Left lung (tissue), 10 donors: Measurements from ENCODE around the gene MT1E. TPM values are rescaled to one million over a fixed set of nuclear protein-coding genes. Genes with fewer than 3 reads are reported as not detected.

Experiments
- ATAC-seq: fragments of 200-7000 bp; cut with Tn5 transposase; one replicate; pipeline ENCODE4 v1.9.1; 2020; ENCODE audit warnings: moderate library complexity
- DNase-seq, 4 donors: peaks; one replicate each; pipeline ENCODE4 v3.0.0-alpha.2; 2013 to 2020
- H3K27ac ChIP-seq, 2 donors: fragments of 200-600 bp; sonication (generic) in 1 of 2; one replicate each; pipeline versions ENCODE4 v1.5.0 to v1.8.0; 2020 to 2021
- H3K27me3 ChIP-seq, 2 donors: fragments of 200-600 bp; sonication (generic) in 1 of 2; one replicate each; pipeline versions ENCODE4 v1.5.0 to v1.8.0; 2020 to 2021
- H3K36me3 ChIP-seq, 2 donors: fragments of 200-600 bp; sonication (generic) in 1 of 2; one replicate each; pipeline versions ENCODE4 v1.5.0 to v1.8.0; 2020 to 2021
- H3K4me1 ChIP-seq, 2 donors: fragments of 200-600 bp; one replicate each; pipeline ENCODE4 v1.8.0; 2021
- H3K4me3 ChIP-seq, 2 donors: fragments of 200-600 bp; sonication (generic) in 1 of 2; one replicate each; pipeline versions ENCODE4 v1.5.0 to v1.8.0; 2020 to 2021; ENCODE audit warnings: mild to moderate bottlenecking in 1 of 2
- H3K9me3 ChIP-seq, 2 donors: fragments of 200-600 bp; sonication (generic) in 1 of 2; one replicate each; pipeline versions ENCODE4 v1.5.0 to v1.8.0; 2020 to 2021
- intact Hi-C, 2 donors: fragments of 100-400 bp; cut with DNase I; formaldehyde crosslinking; loops; one replicate each; pipeline versions ENCODE4 v1.11.2 to v1.14.2; 2022
- polyA plus RNA-seq, 6 donors: library from polyadenylated mRNA; unstranded; fragments of 120-200 nt; gene quantifications; one replicate each; pipeline ENCODE4 v1.2.1, GENCODE V29; 2013; ENCODE audit not compliant: insufficient read length in 6 of 6
- total RNA-seq, 2 donors: library from RNA; stranded (reverse); fragmentation: NEBNext Ultra II Directional; extraction: Animal tissue kit (Norgen Biotek cat#: 25700); gene quantifications; one replicate each; pipeline ENCODE4 v1.2.1, GENCODE V29; 2021
- TF ChIP-seq, protein P1 (sequence below), 2 donors: fragments of 200-600 bp; sonication (generic) in 1 of 2; IDR thresholded peaks; one replicate each; pipeline versions ENCODE4 v1.5.0 to v1.8.0; 2021; ENCODE audit warnings: antibody characterized with exemption in 2 of 2
- donor health status: DM: no; HTN: yes; CAD: no.
- donor health status: DM: no; HTN: no; CAD: no.

MT1E gene
- total and polyA plus RNA-seq, 8 donors: 9.0 to 262 (median 12.7) TPM

- no peak overlapping the region for H3K4me3 ChIP-seq
Observed at GRCh38 chr16:56600398-56600999, 25.1 kb upstream of the MT1E start.

DNA sequence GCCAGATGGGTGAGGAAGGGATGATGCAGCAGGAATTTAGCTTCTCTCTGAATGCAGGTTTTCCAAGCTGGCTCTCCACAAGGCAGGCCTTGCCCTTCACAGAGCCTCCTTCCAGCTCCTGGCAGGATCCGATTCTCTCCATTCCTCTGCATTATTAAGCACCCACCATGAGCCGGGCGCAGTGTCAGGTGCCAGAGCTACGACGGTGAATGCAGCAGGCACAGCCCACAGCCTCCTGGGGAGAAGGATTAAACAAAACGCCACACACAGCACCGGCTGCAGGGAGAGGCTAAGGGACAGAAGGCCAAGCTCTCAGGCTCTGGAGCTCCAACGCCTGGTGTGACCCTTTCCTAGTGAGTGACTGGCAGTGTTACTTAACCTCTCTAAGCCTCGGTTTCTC lies 24.3 kb upstream of the MT1E start:
- Histone ChIP-seq H3K27me3 (no peaks in the 10 kb centered on the region), H3K4me1 (peaks cover 6 to 14% of the 10 kb centered on the region in 2 donors), H3K36me3 (no peaks in the 10 kb centered on the region), H3K27ac (no peak overlapping the region), H3K9me3 (no peaks in the 10 kb centered on the region), H3K4me3 (no peak overlapping the region)
- no peak for DNase-seq
- no peak for ATAC-seq
- TF ChIP-seq, protein P1, sequence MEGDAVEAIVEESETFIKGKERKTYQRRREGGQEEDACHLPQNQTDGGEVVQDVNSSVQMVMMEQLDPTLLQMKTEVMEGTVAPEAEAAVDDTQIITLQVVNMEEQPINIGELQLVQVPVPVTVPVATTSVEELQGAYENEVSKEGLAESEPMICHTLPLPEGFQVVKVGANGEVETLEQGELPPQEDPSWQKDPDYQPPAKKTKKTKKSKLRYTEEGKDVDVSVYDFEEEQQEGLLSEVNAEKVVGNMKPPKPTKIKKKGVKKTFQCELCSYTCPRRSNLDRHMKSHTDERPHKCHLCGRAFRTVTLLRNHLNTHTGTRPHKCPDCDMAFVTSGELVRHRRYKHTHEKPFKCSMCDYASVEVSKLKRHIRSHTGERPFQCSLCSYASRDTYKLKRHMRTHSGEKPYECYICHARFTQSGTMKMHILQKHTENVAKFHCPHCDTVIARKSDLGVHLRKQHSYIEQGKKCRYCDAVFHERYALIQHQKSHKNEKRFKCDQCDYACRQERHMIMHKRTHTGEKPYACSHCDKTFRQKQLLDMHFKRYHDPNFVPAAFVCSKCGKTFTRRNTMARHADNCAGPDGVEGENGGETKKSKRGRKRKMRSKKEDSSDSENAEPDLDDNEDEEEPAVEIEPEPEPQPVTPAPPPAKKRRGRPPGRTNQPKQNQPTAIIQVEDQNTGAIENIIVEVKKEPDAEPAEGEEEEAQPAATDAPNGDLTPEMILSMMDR (IDR thresholded peaks at IDR 0.05): no peak
- intact Hi-C loops: no loop called here

More at GRCh38 chr16:56600398-56600999, 25.1 kb upstream of the MT1E start:
- H3K4me1 ChIP-seq: peaks cover 0 to 6% of the 10 kb centered on the region in 2 donors
- no peaks in the 10 kb centered on the region for H3K36me3 ChIP-seq
- H3K27me3 ChIP-seq: no peaks in the 10 kb centered on the region
- no peak for DNase-seq
- TF ChIP-seq, protein P1 (IDR thresholded peaks at IDR 0.05): peak; percentile 37 to 58
- ATAC-seq: peak; percentile 70
- H3K9me3 ChIP-seq: no peaks in the 10 kb centered on the region
- intact Hi-C loops: no loop called here
- H3K27ac ChIP-seq: no peak overlapping the region

- no peak overlapping the region for H3K27ac ChIP-seq
- no peak overlapping the region for H3K4me3 ChIP-seq
- no peaks in the 10 kb centered on the region for H3K27me3 ChIP-seq
- H3K36me3 ChIP-seq: no peaks in the 10 kb centered on the region
- intact Hi-C loops: no loop called here
- ATAC-seq (no peak), DNase-seq (peak in 1 of 4 donors; percentile 43)
- peaks cover 21 to 32% of the 10 kb centered on the region in 2 donors for H3K4me1 ChIP-seq
- TF ChIP-seq, protein P1 (IDR thresholded peaks at IDR 0.05): peak; percentile 34 to 38
- H3K9me3 ChIP-seq: no peaks in the 10 kb centered on the region
Observed at GRCh38 chr16:56603589-56603988, 22.0 kb upstream of the MT1E start.

- peak overlapping the region in 1 of 2 donors; percentile 93 for H3K27ac ChIP-seq
- H3K4me1 ChIP-seq: peaks cover 23 to 43% of the 10 kb centered on the region in 2 donors
- TF ChIP-seq, protein P1 (IDR thresholded peaks at IDR 0.05): no peak
- intact Hi-C loops: no loop called here
- H3K9me3 ChIP-seq: no peaks in the 10 kb centered on the region
- DNase-seq: no peak
- no peak overlapping the region for H3K4me3 ChIP-seq
- no peak for ATAC-seq
- no peaks in the 10 kb centered on the region for H3K27me3 ChIP-seq
- no peaks in the 10 kb centered on the region for H3K36me3 ChIP-seq
Observed at GRCh38 chr16:56604966-56605365, 20.6 kb upstream of the MT1E start.

- H3K9me3 ChIP-seq: no peaks in the 10 kb centered on the region
- intact Hi-C loops: no loop called here
- H3K27ac ChIP-seq: peak overlapping the region; percentile 87 to 93
- H3K4me3 ChIP-seq: no peak overlapping the region
- DNase-seq: no peak
- no peaks in the 10 kb centered on the region for H3K27me3 ChIP-seq
- no peaks in the 10 kb centered on the region for H3K36me3 ChIP-seq
- TF ChIP-seq, protein P1 (IDR thresholded peaks at IDR 0.05): no peak
- peaks cover 28 to 48% of the 10 kb centered on the region in 2 donors for H3K4me1 ChIP-seq
- ATAC-seq: no peak
Observed at GRCh38 chr16:56605475-56605874, 20.1 kb upstream of the MT1E start.
